ENCODE results near the gene FAM118A.

GRCh38 chr22:45276507-45277105 is 33.1 kb upstream of the FAM118A start:
- TF ChIP-seq CTCF (optimal IDR thresholded peaks at IDR 0.05 in 1 of 3, IDR thresholded peaks at IDR 0.05 in 1 of 3, conservative IDR thresholded peaks at IDR 0.05 in 1 of 3; ENCODE audit: extremely low read depth in 1 of 3, insufficient read depth in 2 of 3, low read length in 3 of 3): no peak
- no peak for TF ChIP-seq EZH2 (IDR thresholded peaks at IDR 0.05; ENCODE audit: low read length)

Measured in keratinocyte (primary cell).